LHCN-M2 (cell line): ENCODE results near the gene ARMC9. TPM values are rescaled to one million over a fixed set of nuclear protein-coding genes. Genes with fewer than 3 reads are reported as not detected.
"Not testable (repeated sequence)": the region's sequence is repeated elsewhere in the genome, so short reads cannot be mapped to it uniquely, and the experiment has no call there.

Experiments used
- DNase-seq: peaks from one replicate; pipeline ENCODE4 v3.0.0-alpha.2; 2012; ENCODE audit warnings: low read depth
- total RNA-seq: library from RNA; depleted of rRNA; stranded (reverse); fragments of >200 nt; gene quantifications from 2 replicates; pipeline ENCODE4 v1.2.3, GENCODE V29; 2014

Gene ARMC9
- total RNA-seq, 1 experiment from 2014 or later = 39.8 TPM

- DNase-seq = no peak
Observed at GRCh38 chr2:231362555-231363184, 164.2 kb downstream of the ARMC9 start.

- DNase-seq = no peak
Observed at GRCh38 chr2:231364061-231364460, 165.6 kb downstream of the ARMC9 start.

GRCh38 chr2:231364961-231365810 is 166.8 kb downstream of the ARMC9 start:
- DNase-seq = peak; percentile 40

- DNase-seq = no peak
Observed at GRCh38 chr2:231367178-231367577, 168.7 kb downstream of the ARMC9 start.

- DNase-seq = no peak
Observed at GRCh38 chr2:231369580-231370428, 171.4 kb downstream of the ARMC9 start.

GRCh38 chr2:231370429-231370748 is 172.0 kb downstream of the ARMC9 start:
- DNase-seq = no peak

GRCh38 chr2:231370749-231371429 is 172.5 kb downstream of the ARMC9 start:
- DNase-seq = no peak

- DNase-seq = no peak
Observed at GRCh38 chr2:231371430-231372054, 173.1 kb downstream of the ARMC9 start.

- DNase-seq = no peak
Observed at GRCh38 chr2:231372326-231372725, 173.9 kb downstream of the ARMC9 start.

GRCh38 chr2:231373184-231373583 is 174.8 kb downstream of the ARMC9 start:
- no peak for DNase-seq

- DNase-seq = no peak
Observed at GRCh38 chr2:231373786-231374349, 175.4 kb downstream of the ARMC9 start.

GRCh38 chr2:231374771-231375170 is 176.3 kb downstream of the ARMC9 start:
- no peak for DNase-seq

- not testable (repeated sequence) for DNase-seq
Observed at GRCh38 chr2:231375994-231376615, 177.7 kb downstream of the ARMC9 start.

GRCh38 chr2:231376857-231377256 is 178.4 kb downstream of the ARMC9 start:
- DNase-seq = no peak

GRCh38 chr2:231378026-231378722 is 179.7 kb downstream of the ARMC9 start:
- DNase-seq = no peak

- DNase-seq = no peak
Observed at GRCh38 chr2:231379266-231380215, 181.1 kb downstream of the ARMC9 start.

GRCh38 chr2:231380307-231380706 is 181.9 kb downstream of the ARMC9 start:
- DNase-seq = no peak

GRCh38 chr2:231380991-231381847 is 182.8 kb downstream of the ARMC9 start:
- no peak for DNase-seq
